OCI-LY7 (cell line): ENCODE results near the gene TRAM2. TPM values are rescaled to one million over a fixed set of nuclear protein-coding genes. Genes with fewer than 3 reads are reported as not detected.

Source experiments
- BruUV-seq: library from RNA; stranded (reverse); fragments of 400-500 nt; replicated peaks from 2 replicates; lab custom pipeline; 2021; lab: Mats Ljungman, UMichigan
- CTCF ChIA-PET: fragments of 300-600 bp; sonication (Branson Sonifier 250); formaldehyde crosslinking; loops from one replicate; lab custom pipeline; 2022; ENCODE audit warnings: antibody characterized with exemption; ENCODE audit not compliant: unreplicated experiment; lab: Charles Lee
- POLR2A ChIA-PET: fragments of 300-600 bp; sonication (Branson Sonifier 250); formaldehyde crosslinking; loops from one replicate; lab custom pipeline; 2022; ENCODE audit warnings: antibody characterized with exemption; lab: Charles Lee
- DNase-seq: peaks from one replicate; pipeline ENCODE4 v3.0.0-alpha.2; 2015; ENCODE audit warnings: low spot score
- H2AFZ ChIP-seq: fragments of 200-600 bp; sonication (generic), shearing (Covaris generic); 2 replicates; pipeline ENCODE4 v1.6.1; 2014; ENCODE audit warnings: mild to moderate bottlenecking, antibody characterized with exemption, low read length, moderate library complexity
- H3K27ac ChIP-seq: fragments of 200-600 bp; sonication (generic); 2 replicates; pipeline ENCODE4 v1.5.1; 2014; ENCODE audit warnings: mixed run types, low read depth, mild to moderate bottlenecking, moderate library complexity, low read length, inconsistent platforms; ENCODE audit not compliant: poor library complexity, severe bottlenecking
- H3K36me3 ChIP-seq: fragments of 200-600 bp; sonication (generic); 2 replicates; pipeline ENCODE4 v1.6.1; 2014; ENCODE audit warnings: mild to moderate bottlenecking, antibody characterized with exemption, low read length, moderate library complexity, mixed read lengths; ENCODE audit not compliant: insufficient read depth
- H3K4me1 ChIP-seq: fragments of 200-600 bp; sonication (generic); 2 replicates; pipeline ENCODE4 v1.5.1; 2014; ENCODE audit warnings: mild to moderate bottlenecking, low read length; ENCODE audit not compliant: insufficient read depth, poor library complexity, severe bottlenecking
- H3K4me2 ChIP-seq: fragments of 200-600 bp; sonication (generic); 2 replicates; pipeline ENCODE4 v1.6.1; 2014; ENCODE audit warnings: mild to moderate bottlenecking, low read length
- H3K4me3 ChIP-seq: fragments of 200-600 bp; sonication (generic); 2 replicates; pipeline ENCODE4 v1.5.1; 2014; ENCODE audit warnings: mild to moderate bottlenecking, low read depth, low read length; ENCODE audit not compliant: poor library complexity, severe bottlenecking
- H3K79me2 ChIP-seq: fragments of 200-600 bp; sonication (generic); 2 replicates; pipeline ENCODE4 v1.6.1; 2016; ENCODE audit warnings: low read depth, mild to moderate bottlenecking, low read length, moderate library complexity, mixed read lengths; ENCODE audit not compliant: insufficient read depth
- H3K9me2 ChIP-seq: fragments of 200-600 bp; sonication (generic); 2 replicates; pipeline ENCODE4 v1.6.1; 2016; ENCODE audit warnings: mild to moderate bottlenecking, low read length, mixed read lengths; ENCODE audit not compliant: insufficient read depth
- H3K9me3 ChIP-seq: fragments of 200-600 bp; sonication (generic); 2 replicates; pipeline ENCODE4 v1.6.1; 2014; ENCODE audit warnings: mild to moderate bottlenecking, mixed run types, low read length, mixed read lengths
- H4K20me1 ChIP-seq: fragments of 200-600 bp; sonication (generic); 2 replicates; pipeline ENCODE4 v1.6.1; 2014; ENCODE audit warnings: mild to moderate bottlenecking, antibody characterized with exemption, low read length, moderate library complexity, mixed read lengths; ENCODE audit not compliant: insufficient read depth
- EZH2phosphoT487 ChIP-seq: fragments of 200-600 bp; sonication (generic); IDR thresholded peaks from 2 replicates; pipeline ENCODE4 v1.6.1; 2018; ENCODE audit warnings: low read depth, borderline replicate concordance, mild to moderate bottlenecking, mixed run types, antibody characterized with exemption, low read length, moderate library complexity, mixed read lengths
- intact Hi-C: fragments of 100-400 bp; cut with micrococcal nuclease; formaldehyde crosslinking; loops from one replicate; pipeline ENCODE4 v1.10.0; 2022; ENCODE audit not compliant: unreplicated experiment
- total RNA-seq, 2 experiments: library from RNA; depleted of rRNA in 1 of 2; stranded (reverse); fragments of >200 nt in 1 of 2; shearing (Covaris generic) in 1 of 2; gene quantifications; 2 replicates each; pipeline ENCODE4 v1.2.3, GENCODE V29; 2014 to 2022
- TF ChIP-seq, protein P1 (sequence below): fragments of 200-600 bp; sonication (generic); conservative IDR thresholded peaks from 2 replicates; pipeline ENCODE4 v1.5.1; 2014; ENCODE audit warnings: mild to moderate bottlenecking, antibody characterized with exemption, low read length, moderate library complexity, mixed read lengths

Gene TRAM2
- total RNA-seq, 2 experiments from 2014 or later = 19.3 to 38.2 TPM

DNA sequence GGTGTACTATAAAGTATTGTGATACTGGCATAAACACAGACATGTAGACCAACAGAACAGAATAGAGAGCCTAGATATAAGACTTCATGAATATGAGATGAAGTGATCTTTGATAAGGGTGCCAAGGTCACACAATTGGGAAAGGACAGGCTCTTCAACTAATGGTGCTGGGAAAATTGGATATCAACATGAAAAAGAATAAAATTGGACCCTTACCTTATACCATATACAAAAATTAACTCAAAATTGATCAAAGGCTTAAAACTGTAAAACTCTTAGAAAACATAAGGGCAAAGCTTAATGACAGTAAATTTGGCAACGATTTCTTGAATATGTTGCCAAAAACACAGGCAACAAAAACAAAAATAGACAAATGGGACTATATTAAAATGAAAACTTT is 44.8 kb upstream of the TRAM2 start:
- no TSS peak for BruUV-seq
- ChIA-PET CTCF (no interaction called here), POLR2A (no interaction called here)
- Histone ChIP-seq H2AFZ (no peak overlapping the region), H3K27ac (no peak overlapping the region), H3K4me2 (no peak overlapping the region), H3K79me2 (no peaks in the 10 kb centered on the region), H3K9me3 (no peaks in the 10 kb centered on the region), H4K20me1 (no peaks in the 10 kb centered on the region), H3K4me1 (no peaks in the 10 kb centered on the region), H3K36me3 (no peaks in the 10 kb centered on the region), H3K4me3 (no peak overlapping the region), H3K9me2 (no peaks in the 10 kb centered on the region)
- no peak for DNase-seq
- intact Hi-C loops = no loop called here
- TF ChIP-seq, protein P1, sequence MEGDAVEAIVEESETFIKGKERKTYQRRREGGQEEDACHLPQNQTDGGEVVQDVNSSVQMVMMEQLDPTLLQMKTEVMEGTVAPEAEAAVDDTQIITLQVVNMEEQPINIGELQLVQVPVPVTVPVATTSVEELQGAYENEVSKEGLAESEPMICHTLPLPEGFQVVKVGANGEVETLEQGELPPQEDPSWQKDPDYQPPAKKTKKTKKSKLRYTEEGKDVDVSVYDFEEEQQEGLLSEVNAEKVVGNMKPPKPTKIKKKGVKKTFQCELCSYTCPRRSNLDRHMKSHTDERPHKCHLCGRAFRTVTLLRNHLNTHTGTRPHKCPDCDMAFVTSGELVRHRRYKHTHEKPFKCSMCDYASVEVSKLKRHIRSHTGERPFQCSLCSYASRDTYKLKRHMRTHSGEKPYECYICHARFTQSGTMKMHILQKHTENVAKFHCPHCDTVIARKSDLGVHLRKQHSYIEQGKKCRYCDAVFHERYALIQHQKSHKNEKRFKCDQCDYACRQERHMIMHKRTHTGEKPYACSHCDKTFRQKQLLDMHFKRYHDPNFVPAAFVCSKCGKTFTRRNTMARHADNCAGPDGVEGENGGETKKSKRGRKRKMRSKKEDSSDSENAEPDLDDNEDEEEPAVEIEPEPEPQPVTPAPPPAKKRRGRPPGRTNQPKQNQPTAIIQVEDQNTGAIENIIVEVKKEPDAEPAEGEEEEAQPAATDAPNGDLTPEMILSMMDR = no peak
- no peak for TF ChIP-seq EZH2phosphoT487

DNA sequence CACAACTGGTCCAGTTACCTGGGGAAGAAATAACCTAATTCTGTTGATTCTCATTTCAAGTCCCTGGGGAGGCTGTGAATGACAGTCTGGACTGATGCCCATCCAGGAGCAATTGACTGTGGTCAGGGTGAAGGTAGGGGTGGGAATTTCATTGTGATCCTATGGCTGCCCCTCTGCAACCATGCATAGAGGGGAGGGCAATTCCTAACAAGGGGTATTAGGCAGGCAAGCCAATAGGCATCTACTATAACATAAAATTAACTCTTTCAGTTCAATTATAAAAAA is 44.0 kb upstream of the TRAM2 start:
- CTCF ChIA-PET = no interaction called here

More for the DNA sequence above, 44.0 kb upstream of the TRAM2 start:
- no peak for TF ChIP-seq EZH2phosphoT487
- TF ChIP-seq, protein P1 = no peak
- Histone ChIP-seq H3K27ac (no peak overlapping the region), H3K79me2 (no peaks in the 10 kb centered on the region), H4K20me1 (no peaks in the 10 kb centered on the region), H3K4me3 (no peak overlapping the region), H3K4me1 (no peaks in the 10 kb centered on the region), H3K36me3 (no peaks in the 10 kb centered on the region), H3K9me3 (no peaks in the 10 kb centered on the region), H3K9me2 (no peaks in the 10 kb centered on the region), H3K4me2 (no peak overlapping the region), H2AFZ (no peak overlapping the region)
- no peak for DNase-seq
- intact Hi-C loops = no loop called here
- no TSS peak for BruUV-seq
- POLR2A ChIA-PET = no interaction called here
